ENCODE measurements around the gene TPD52L1. TPM values are rescaled to one million over a fixed set of nuclear protein-coding genes. Genes with fewer than 3 reads are reported as not detected.

Gene TPD52L1
- total RNA-seq, 2 donors from 2014 or later: 24.9 to 39.1 TPM

- no peak overlapping the region for H3K4me3 Mint-ChIP-seq
- 77 to 82% methylated on average over 3 to 4 of the region's 4 CpGs for WGBS, 2 experiments (ENCODE audit: insufficient coverage in 1 of 2, insufficient read length in 1 of 2)
- H3K27me3 Mint-ChIP-seq (ENCODE audit: insufficient read depth): peaks cover 11% of the 10 kb centered on the region
Observed at GRCh38 chr6:125312950-125313349, 159.4 kb downstream of the TPD52L1 start.

More at GRCh38 chr6:125312950-125313349, 159.4 kb downstream of the TPD52L1 start:
- Mint-ChIP-seq H3K4me1 (peaks cover 2% of the 10 kb centered on the region), H3K9me3 (no peaks in the 10 kb centered on the region), H3K27ac (no peak overlapping the region), H3K36me3 (ENCODE audit: low read depth) (no peaks in the 10 kb centered on the region)
- Histone ChIP-seq H3K4me1 (ENCODE audit: control insufficient read depth, insufficient read depth, low read length) (peaks cover 2% of the 10 kb centered on the region), H3K27me3 (ENCODE audit: control insufficient read depth, insufficient read depth, low read length, poor library complexity, severe bottlenecking) (peaks cover 10% of the 10 kb centered on the region), H3K9me3 (ENCODE audit: control insufficient read depth, low read length) (no peaks in the 10 kb centered on the region), H3K9ac (ENCODE audit: extremely low read depth, low read length, poor library complexity, severe bottlenecking) (no peak overlapping the region), H3K4me3 (ENCODE audit: low read length) (no peak overlapping the region), H3K36me3 (ENCODE audit: control insufficient read depth, insufficient read depth, low read length) (no peaks in the 10 kb centered on the region), H3K27ac (ENCODE audit: low read depth, low read length) (no peak overlapping the region)
- TF ChIP-seq CTCF (conservative IDR thresholded peaks at IDR 0.05): no peak
- no peak for DNase-seq

Other genes starting within 250 kb of the TPD52L1 start
- 10 to 100 TPM; 24.0 to 28.1 TPM for gene RNF217, start 191.3 kb upstream of the TPD52L1 start, total RNA-seq
- 100 to 1,000 TPM in 1 of 2 donors, 10 to 100 TPM in 1; 76.4 to 108 TPM for gene HDDC2, start 148.2 kb downstream of the TPD52L1 start, total RNA-seq